ENCODE data around the gene SLC2A4RG. TPM values are rescaled to one million over a fixed set of nuclear protein-coding genes. Genes with fewer than 3 reads are reported as not detected.
A peak's percentile ranks its signal among the peaks of the same experiment; 100 is the strongest.

The SLC2A4RG gene
- total and polyA plus RNA-seq, 2 of the 13 experiments (the other 11 are each of a cell fraction or from before 2014, with no cell fraction given), result 91.4 to 95.9 TPM

DNA sequence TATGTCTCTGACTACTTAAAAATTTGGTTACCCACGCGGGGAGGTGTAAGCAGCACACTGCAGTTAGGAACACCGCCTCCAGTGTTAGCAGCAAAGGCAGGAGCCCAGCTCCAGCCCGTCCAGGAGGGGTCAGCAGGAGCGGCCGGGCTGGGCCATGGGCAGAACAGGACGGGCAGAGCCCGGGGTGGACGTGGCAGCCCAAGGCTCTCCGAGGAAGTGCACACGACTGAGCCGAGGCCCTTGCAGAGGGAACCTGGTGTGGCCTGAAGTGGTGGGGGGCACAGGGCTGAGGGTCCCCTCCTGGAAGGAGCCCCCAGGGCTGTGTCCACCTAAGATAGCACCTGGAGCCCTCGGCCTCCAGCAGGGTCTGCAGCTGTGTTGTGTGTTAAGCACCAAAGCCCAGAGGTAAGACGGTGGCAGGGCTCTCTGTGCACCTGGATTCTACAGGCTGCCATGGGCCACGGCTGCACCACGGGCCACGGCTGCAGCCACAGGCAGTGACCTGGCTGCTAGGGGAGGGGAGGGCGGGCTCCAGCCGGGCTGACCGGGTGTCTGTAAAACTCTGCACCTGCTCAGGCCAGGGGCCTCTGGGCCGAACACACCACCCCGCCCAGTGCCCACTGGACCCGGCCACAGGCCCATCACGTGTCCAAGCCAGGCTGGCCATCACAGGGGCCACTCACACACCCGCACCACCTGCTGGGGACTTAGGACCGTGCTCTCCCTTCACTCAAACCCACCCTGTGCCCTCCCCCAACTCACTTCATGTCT is 6.6 kb downstream of the SLC2A4RG start (continued):
- TF ChIP-seq, protein P1, sequence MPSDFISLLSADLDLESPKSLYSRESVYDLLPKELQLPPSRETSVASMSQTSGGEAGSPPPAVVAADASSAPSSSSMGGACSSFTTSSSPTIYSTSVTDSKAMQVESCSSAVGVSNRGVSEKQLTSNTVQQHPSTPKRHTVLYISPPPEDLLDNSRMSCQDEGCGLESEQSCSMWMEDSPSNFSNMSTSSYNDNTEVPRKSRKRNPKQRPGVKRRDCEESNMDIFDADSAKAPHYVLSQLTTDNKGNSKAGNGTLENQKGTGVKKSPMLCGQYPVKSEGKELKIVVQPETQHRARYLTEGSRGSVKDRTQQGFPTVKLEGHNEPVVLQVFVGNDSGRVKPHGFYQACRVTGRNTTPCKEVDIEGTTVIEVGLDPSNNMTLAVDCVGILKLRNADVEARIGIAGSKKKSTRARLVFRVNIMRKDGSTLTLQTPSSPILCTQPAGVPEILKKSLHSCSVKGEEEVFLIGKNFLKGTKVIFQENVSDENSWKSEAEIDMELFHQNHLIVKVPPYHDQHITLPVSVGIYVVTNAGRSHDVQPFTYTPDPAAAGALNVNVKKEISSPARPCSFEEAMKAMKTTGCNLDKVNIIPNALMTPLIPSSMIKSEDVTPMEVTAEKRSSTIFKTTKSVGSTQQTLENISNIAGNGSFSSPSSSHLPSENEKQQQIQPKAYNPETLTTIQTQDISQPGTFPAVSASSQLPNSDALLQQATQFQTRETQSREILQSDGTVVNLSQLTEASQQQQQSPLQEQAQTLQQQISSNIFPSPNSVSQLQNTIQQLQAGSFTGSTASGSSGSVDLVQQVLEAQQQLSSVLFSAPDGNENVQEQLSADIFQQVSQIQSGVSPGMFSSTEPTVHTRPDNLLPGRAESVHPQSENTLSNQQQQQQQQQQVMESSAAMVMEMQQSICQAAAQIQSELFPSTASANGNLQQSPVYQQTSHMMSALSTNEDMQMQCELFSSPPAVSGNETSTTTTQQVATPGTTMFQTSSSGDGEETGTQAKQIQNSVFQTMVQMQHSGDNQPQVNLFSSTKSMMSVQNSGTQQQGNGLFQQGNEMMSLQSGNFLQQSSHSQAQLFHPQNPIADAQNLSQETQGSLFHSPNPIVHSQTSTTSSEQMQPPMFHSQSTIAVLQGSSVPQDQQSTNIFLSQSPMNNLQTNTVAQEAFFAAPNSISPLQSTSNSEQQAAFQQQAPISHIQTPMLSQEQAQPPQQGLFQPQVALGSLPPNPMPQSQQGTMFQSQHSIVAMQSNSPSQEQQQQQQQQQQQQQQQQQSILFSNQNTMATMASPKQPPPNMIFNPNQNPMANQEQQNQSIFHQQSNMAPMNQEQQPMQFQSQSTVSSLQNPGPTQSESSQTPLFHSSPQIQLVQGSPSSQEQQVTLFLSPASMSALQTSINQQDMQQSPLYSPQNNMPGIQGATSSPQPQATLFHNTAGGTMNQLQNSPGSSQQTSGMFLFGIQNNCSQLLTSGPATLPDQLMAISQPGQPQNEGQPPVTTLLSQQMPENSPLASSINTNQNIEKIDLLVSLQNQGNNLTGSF (CRISPR knock-in tag; IDR thresholded peaks at IDR 0.05), result no peak; the same call in 1 of the 2 replicates
- TF ChIP-seq ZC3H4 (CRISPR knock-in tag; IDR thresholded peaks at IDR 0.05; ENCODE audit: borderline replicate concordance) (no peak), ZNF460 (CRISPR knock-in tag; IDR thresholded peaks at IDR 0.05; ENCODE audit: borderline replicate concordance) (no peak), ZNF598 (CRISPR knock-in tag; IDR thresholded peaks at IDR 0.05; ENCODE audit: borderline replicate concordance) (no peak), SATB2 (CRISPR knock-in tag; IDR thresholded peaks at IDR 0.05) (no peak), ZNF572 (CRISPR knock-in tag; IDR thresholded peaks at IDR 0.05) (0 out of 2 replicates have a peak, but pooled peaks have one; percentile 27), KMT2A (CRISPR knock-in tag; IDR thresholded peaks at IDR 0.05) (no peak; the same call in 1 of the 2 replicates), NR2F6 (IDR thresholded peaks at IDR 0.05) (no peak), NR2F6 (CRISPR knock-in tag; IDR thresholded peaks at IDR 0.05) (no peak), MXI1 (IDR thresholded peaks at IDR 0.05; ENCODE audit: borderline replicate concordance, low read depth, low read length) (0 out of 3 replicates have a peak, but pooled peaks have one; percentile 17), MYNN (CRISPR knock-in tag; IDR thresholded peaks at IDR 0.05; ENCODE audit: low read depth) (no peak), TP53 (CRISPR knock-in tag; conservative IDR thresholded peaks at IDR 0.05) (no peak), FOXC1 (CRISPR knock-in tag; IDR thresholded peaks at IDR 0.05; ENCODE audit: borderline replicate concordance) (peak; percentile 76), PAWR (CRISPR knock-in tag; IDR thresholded peaks at IDR 0.05; ENCODE audit: borderline replicate concordance) (no peak), PITX1 (CRISPR knock-in tag; IDR thresholded peaks at IDR 0.05) (peak; percentile 24; the same call in 1 of the 2 replicates), GTF2F1 (IDR thresholded peaks at IDR 0.05; ENCODE audit: low read length) (no peak)
- TF ChIP-seq, protein P2, sequence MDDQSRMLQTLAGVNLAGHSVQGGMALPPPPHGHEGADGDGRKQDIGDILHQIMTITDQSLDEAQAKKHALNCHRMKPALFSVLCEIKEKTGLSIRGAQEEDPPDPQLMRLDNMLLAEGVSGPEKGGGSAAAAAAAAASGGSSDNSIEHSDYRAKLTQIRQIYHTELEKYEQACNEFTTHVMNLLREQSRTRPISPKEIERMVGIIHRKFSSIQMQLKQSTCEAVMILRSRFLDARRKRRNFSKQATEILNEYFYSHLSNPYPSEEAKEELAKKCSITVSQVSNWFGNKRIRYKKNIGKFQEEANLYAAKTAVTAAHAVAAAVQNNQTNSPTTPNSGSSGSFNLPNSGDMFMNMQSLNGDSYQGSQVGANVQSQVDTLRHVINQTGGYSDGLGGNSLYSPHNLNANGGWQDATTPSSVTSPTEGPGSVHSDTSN (CRISPR knock-in tag; IDR thresholded peaks at IDR 0.05; ENCODE audit: borderline replicate concordance), result no peak
- TF ChIP-seq, protein P3, sequence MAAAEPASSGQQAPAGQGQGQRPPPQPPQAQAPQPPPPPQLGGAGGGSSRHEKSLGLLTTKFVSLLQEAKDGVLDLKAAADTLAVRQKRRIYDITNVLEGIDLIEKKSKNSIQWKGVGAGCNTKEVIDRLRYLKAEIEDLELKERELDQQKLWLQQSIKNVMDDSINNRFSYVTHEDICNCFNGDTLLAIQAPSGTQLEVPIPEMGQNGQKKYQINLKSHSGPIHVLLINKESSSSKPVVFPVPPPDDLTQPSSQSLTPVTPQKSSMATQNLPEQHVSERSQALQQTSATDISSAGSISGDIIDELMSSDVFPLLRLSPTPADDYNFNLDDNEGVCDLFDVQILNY (CRISPR knock-in tag; conservative IDR thresholded peaks at IDR 0.05), result no peak
- TF ChIP-seq, protein P4, sequence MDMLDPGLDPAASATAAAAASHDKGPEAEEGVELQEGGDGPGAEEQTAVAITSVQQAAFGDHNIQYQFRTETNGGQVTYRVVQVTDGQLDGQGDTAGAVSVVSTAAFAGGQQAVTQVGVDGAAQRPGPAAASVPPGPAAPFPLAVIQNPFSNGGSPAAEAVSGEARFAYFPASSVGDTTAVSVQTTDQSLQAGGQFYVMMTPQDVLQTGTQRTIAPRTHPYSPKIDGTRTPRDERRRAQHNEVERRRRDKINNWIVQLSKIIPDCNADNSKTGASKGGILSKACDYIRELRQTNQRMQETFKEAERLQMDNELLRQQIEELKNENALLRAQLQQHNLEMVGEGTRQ (IDR thresholded peaks at IDR 0.05; ENCODE audit: low read depth, low read length), result peak; percentile 56; the same call in 1 of the 2 replicates
- TF ChIP-seq, protein P4 (CRISPR knock-in tag; IDR thresholded peaks at IDR 0.05; ENCODE audit: borderline replicate concordance), result peak; percentile 68; the same call in 1 of the 2 replicates

Measured in HepG2 (cell line).